NCI-H2029 treated with DMSO at 0.1 percent for 48 hours (cell line): ENCODE results near the gene SURF2.
"Not testable (repeated sequence)": the region's sequence is repeated elsewhere in the genome, so short reads cannot be mapped to it uniquely, and the experiment has no call there.

Source experiments
- DNase-seq: peaks from one replicate; lab custom pipeline; 2025; lab: John Stamatoyannopoulos, UW

Gene SURF2

GRCh38 chr9:133377280-133377679 is 20.9 kb downstream of the SURF2 start:
- DNase-seq: not testable (repeated sequence)

DNA sequence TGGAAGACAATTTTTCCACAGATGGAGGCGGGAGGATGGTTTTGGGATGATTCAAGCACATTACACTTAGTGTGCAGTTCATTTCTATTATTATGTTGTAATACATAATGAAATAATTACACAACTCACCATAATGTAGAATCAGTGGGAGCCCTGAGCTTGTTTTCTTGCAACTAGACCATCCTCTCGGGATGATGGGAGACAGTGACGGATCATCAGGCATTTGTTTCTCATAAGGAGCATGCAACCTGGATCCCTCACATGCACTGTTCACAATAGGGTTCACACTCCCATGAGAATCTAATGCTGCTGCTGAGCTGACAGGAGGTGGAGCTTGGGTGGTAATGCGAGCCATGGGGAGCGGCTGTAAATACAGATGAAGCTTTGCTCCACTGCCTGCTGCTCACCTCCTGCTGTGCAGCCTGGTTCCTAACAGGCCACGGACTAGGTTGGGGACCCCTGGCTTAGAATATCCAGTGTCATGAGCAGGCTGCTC is 21.4 kb downstream of the SURF2 start:
- DNase-seq: no peak

DNA sequence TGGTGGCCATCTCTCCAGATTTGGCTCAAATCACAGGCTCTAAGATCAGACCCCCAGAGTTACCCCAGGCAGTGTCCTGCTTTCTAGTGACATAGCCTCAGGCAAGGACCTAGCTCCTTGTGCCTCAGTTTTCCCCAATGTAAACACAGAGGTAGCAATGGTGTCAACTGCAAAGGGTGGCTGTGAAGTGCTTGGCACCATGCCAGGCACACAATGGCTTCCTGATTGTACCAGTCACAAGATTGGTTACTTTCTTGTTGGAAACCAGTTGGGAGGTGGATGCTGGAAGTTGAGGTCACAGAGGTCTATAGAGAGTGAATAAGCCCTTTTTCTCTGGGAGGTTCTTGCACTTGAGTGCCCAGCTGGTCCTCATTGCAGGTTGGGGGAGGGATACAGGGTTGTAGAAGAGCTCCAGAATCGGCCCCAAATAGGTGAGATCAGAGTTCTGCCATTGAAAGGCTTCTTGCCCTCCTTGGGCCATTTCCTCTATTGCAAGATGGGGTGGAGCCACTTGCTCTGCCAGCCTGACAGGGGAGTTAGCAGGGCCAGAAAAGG is 22.1 kb downstream of the SURF2 start:
- DNase-seq: no peak

- no peak for DNase-seq
Observed at GRCh38 chr9:133379153-133380086, 23.1 kb downstream of the SURF2 start.

- no peak for DNase-seq
Observed at GRCh38 chr9:133380734-133381133, 24.4 kb downstream of the SURF2 start.

DNA sequence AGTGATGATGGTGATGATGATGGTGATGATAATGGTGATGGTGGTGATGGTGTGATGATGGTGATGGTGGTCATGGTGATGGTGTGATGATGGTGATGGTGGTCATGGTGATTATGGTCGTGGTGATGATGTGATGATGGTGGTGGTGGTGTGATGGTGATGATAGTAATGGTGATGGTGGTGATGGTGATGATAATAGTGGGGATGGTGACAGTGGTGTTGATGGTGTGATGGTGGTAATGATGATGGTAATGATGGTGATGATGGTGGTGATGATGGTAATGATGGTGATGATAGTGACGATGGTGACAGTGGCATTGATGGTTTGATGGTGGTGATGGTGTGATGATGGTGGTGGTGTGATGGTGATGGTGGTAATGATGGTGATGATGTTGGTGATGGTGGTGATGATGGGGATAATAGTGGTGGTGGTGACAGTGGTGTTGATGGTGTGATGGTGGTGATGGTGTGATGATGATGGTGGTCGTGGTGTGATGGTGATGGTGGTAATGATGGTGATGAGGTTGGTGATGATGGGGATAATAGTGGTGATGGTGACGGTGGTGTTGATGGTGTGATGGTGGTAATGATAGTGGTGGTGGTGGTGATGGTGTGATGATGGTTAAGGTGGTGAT is 26.3 kb downstream of the SURF2 start:
- DNase-seq: no peak

GRCh38 chr9:133383438-133383837 is 27.1 kb downstream of the SURF2 start:
- no peak for DNase-seq

DNA sequence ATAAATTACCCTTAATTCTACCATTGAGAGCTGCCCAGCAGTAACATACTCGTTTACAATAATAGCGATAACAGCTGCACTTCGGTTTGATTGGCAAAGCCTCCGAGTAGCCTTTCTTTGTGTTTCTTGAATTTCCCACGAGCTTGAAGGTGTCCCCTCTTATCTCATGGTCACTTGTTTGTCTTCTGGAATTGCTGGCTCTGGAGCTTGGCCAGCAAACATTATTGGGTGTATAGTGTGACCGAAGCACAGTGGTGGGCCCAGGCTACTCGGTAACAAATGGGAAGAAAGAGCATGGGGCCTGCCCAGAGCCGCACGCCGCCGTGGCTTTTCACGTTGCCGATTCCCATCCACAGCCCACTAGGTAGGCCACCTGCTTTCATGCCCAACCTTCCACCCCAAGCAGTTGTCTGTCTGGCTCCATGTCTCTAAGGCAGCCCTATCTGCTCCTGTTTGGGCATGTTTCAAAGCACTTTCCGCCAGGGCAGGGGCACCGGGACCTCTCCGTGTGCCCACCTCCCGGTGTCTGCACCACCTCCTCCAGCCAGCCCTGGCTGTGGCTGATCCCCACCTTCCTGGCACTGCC is 28.5 kb downstream of the SURF2 start:
- DNase-seq: no peak

GRCh38 chr9:133385452-133385851 is 29.1 kb downstream of the SURF2 start:
- DNase-seq: no peak

- no peak for DNase-seq
Observed at GRCh38 chr9:133386338-133386737, 30.0 kb downstream of the SURF2 start.

- no peak for DNase-seq
Observed at GRCh38 chr9:133387680-133388079, 31.3 kb downstream of the SURF2 start.

DNA sequence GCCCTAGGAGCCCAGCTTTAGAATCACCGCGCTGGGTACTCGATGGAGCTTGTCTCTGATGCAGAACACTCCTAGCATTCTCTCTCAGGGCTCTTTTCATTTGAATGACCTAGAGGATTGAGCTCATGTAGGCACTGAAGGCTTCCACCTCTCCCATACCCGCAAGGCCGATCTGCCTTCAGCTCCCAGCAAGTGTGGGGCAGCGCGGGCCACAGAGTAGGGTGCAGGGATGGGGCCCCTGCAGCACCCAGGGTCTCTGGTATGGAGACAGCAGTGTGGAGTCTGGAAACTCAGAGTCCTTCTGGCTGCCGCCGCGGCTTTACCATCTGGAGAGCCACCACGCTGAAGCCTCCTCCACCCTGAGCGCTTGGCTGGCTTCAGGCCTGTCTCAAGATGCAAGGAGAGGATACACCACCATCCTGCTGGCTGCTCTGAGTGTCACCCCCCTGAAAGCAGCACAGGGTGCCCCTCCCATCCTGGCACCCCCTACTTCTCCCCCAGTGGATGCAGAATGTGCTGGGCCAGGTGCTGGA is 32.7 kb downstream of the SURF2 start:
- DNase-seq: no peak

DNA sequence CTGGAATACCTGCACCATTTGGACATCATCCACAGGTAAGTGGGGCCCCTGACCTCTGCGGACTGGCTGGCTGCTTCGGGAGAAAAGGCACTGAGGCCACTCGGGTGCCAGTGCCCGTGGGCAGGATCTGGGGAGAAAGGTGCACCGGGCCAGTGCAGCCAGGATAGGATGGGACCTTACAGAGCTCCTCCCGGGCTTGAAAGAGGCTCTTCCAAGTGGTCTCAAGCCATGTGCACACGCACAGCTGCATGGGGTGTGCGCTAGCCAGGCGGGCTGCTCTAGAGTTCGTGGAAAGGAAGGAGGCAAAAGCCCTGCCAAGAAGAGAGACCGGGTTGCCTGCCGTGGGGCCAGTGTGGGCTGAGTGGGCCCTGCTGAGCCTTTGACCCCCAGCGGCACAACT is 33.2 kb downstream of the SURF2 start:
- DNase-seq: no peak

GRCh38 chr9:133390713-133391112 is 34.4 kb downstream of the SURF2 start:
- no peak for DNase-seq

DNA sequence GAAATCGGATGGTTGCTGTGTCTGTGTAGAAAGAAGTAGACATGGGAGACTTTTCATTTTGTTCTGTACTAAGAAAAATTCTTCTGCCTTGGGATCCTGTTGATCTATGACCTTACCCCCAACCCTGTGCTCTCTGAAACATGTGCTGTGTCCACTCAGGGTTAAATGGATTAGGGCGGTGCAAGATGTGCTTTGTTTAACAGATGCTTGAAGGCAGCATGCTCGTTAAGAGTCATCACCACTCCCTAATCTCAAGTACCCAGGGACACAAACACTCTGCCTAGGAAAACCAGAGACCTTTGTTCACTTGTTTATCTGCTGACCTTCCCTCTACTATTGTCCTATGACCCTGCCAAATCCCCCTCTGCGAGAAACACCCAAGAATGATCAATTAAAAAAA is 35.1 kb downstream of the SURF2 start:
- not testable (repeated sequence) for DNase-seq

GRCh38 chr9:133392308-133392707 is 36.0 kb downstream of the SURF2 start:
- DNase-seq: not testable (repeated sequence)

GRCh38 chr9:133393399-133393798 is 37.0 kb downstream of the SURF2 start:
- no peak for DNase-seq

- no peak for DNase-seq
Observed at GRCh38 chr9:133394687-133395271, 38.4 kb downstream of the SURF2 start.

- no peak for DNase-seq
Observed at GRCh38 chr9:133396952-133397351, 40.6 kb downstream of the SURF2 start.

DNA sequence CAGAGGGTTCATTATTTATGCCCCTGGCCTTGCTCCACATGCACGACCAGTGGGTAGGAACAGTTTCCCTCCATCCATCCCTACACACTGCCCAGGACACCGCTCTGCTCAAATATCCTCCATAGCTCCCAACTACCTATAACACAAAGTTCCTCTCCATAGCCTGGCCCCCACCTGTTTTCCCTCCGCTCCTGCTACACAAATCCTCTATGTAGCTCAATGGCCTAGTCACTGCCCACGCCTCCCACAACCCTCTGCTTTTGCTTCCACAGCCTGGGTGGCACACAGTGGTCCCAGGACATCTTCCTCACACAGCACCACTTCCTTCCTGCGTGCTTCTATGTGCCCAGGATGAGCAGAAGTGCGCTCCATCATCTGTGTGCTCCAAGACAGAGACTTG is 41.0 kb downstream of the SURF2 start:
- DNase-seq: no peak

GRCh38 chr9:133397895-133398294 is 41.5 kb downstream of the SURF2 start:
- DNase-seq: no peak

GRCh38 chr9:133400292-133400691 is 43.9 kb downstream of the SURF2 start:
- no peak for DNase-seq
